GM23248 (cell line): Measurements from ENCODE around the gene HCN3. TPM values are rescaled to one million over a fixed set of nuclear protein-coding genes. Genes with fewer than 3 reads are reported as not detected.
A peak's percentile ranks its signal among the peaks of the same experiment; 100 is the strongest.

Experiments
- DNase-seq: peaks from one replicate; pipeline ENCODE4 v3.0.0-alpha.2; 2015
- H2AFZ ChIP-seq: fragments of 200-600 bp; sonication (generic); 2 replicates; pipeline ENCODE4 v1.6.1; 2016; ENCODE audit warnings: antibody characterized with exemption
- H3F3A ChIP-seq: fragments of 200-600 bp; sonication (generic); 2 replicates; pipeline ENCODE4 v1.6.1; 2016; ENCODE audit warnings: mild to moderate bottlenecking, antibody characterized with exemption, mixed run types; ENCODE audit not compliant: insufficient read depth
- H3K27ac ChIP-seq: fragments of 200-600 bp; sonication (generic); 2 replicates; pipeline ENCODE4 v1.5.1; 2016; ENCODE audit warnings: mild to moderate bottlenecking
- H3K27me3 ChIP-seq: fragments of 200-600 bp; sonication (generic); replicated peaks from 2 replicates; pipeline ENCODE4 v1.6.1; 2016; ENCODE audit warnings: mild to moderate bottlenecking; ENCODE audit not compliant: insufficient read depth
- H3K36me3 ChIP-seq: fragments of 200-600 bp; sonication (generic); 2 replicates; pipeline ENCODE4 v1.6.1; 2016; ENCODE audit warnings: low read depth, mild to moderate bottlenecking
- H3K4me1 ChIP-seq: fragments of 200-600 bp; sonication (generic); 2 replicates; pipeline ENCODE4 v1.6.1; 2016; ENCODE audit warnings: mild to moderate bottlenecking; ENCODE audit not compliant: insufficient read depth
- H3K4me2 ChIP-seq: fragments of 200-600 bp; sonication (generic); one replicate; pipeline ENCODE4 v1.6.1; 2016; ENCODE audit warnings: mild to moderate bottlenecking; ENCODE audit not compliant: unreplicated experiment
- H3K4me3 ChIP-seq: fragments of 200-600 bp; sonication (generic); 2 replicates; pipeline ENCODE4 v1.5.1; 2016; ENCODE audit warnings: mild to moderate bottlenecking
- H3K79me2 ChIP-seq: fragments of 200-600 bp; sonication (generic); 2 replicates; pipeline ENCODE4 v1.6.1; 2016; ENCODE audit warnings: mild to moderate bottlenecking; ENCODE audit not compliant: insufficient read depth
- H3K9ac ChIP-seq: fragments of 200-600 bp; sonication (generic); 2 replicates; pipeline ENCODE4 v1.6.1; 2016; ENCODE audit warnings: mild to moderate bottlenecking
- H3K9me2 ChIP-seq: fragments of 200-600 bp; sonication (generic); 2 replicates; pipeline ENCODE4 v1.6.1; 2016; ENCODE audit warnings: mixed run types, mild to moderate bottlenecking, moderate library complexity; ENCODE audit not compliant: insufficient read depth
- H3K9me3 ChIP-seq: fragments of 200-600 bp; sonication (generic); one replicate; pipeline ENCODE4 v1.6.1; 2017; ENCODE audit warnings: low read depth
- H4K20me1 ChIP-seq: fragments of 200-600 bp; sonication (generic); 2 replicates; pipeline ENCODE4 v1.6.0; 2016; ENCODE audit not compliant: insufficient read depth
- EZH2 ChIP-seq: fragments of 200-600 bp; sonication (generic); IDR thresholded peaks from 2 replicates; pipeline ENCODE4 v1.6.1; 2018; ENCODE audit warnings: antibody characterized with exemption, mild to moderate bottlenecking; ENCODE audit not compliant: insufficient read depth, poor library complexity, severe bottlenecking
- EZH2phosphoT487 ChIP-seq: fragments of 200-600 bp; sonication (generic); IDR thresholded peaks from 2 replicates; pipeline ENCODE4 v1.6.1; 2018; ENCODE audit warnings: antibody characterized with exemption, moderate library complexity, mild to moderate bottlenecking, low read depth; ENCODE audit not compliant: insufficient read depth
- WGBS, 2 experiments: methylation state at CpG; one replicate each; pipeline ENCODE4 v1.1.6; 2015 to 2017; ENCODE audit warnings: low lambda C conversion rate in 2 of 2, low coverage in 1 of 2; ENCODE audit errors: missing lambda C conversion rate in 2 of 2; 5-methylcytosine and 5-hydroxymethylcytosine counted together
- in situ Hi-C: fragments of 300-500 bp; cut with MboI; formaldehyde crosslinking; loops from 2 replicates; pipeline ENCODE4 v1.15.0; 2020
- polyA plus RNA-seq: library from polyadenylated mRNA; unstranded; fragments of >200 nt; fragmentation: Nextera tagmentation; extraction: Ambion mirVana; gene quantifications from 2 replicates; pipeline ENCODE4 v1.2.1, GENCODE V29; 2016
- total RNA-seq: library from RNA; depleted of rRNA; stranded (reverse); fragments of >200 nt; shearing (Covaris generic); gene quantifications from 2 replicates; pipeline ENCODE4 v1.2.3, GENCODE V29; 2014

HCN3 gene
- total and polyA plus RNA-seq, 2 experiments from 2014 or later = 1.4 to 1.6 TPM

GRCh38 chr1:155308493-155309422 is 31.5 kb downstream of the HCN3 start, which contains the start of gene FDPS:
TSS of gene FDPS (plus strand) at chr1:155308866. CDS start at chr1:155309790, 924 bp downstream.
- peak within 1 kb of the TSS; percentile 80 for H2AFZ ChIP-seq
- no peaks in the 10 kb centered on the region for H3K9me3 ChIP-seq
- DNase-seq = peak; percentile 99
- H3K27me3 ChIP-seq = no peaks in the 10 kb centered on the region
- H3F3A ChIP-seq = peaks cover 13% of the 10 kb centered on the region; the same call in 1 of the 2 replicates
- no peaks in the 10 kb centered on the region for H4K20me1 ChIP-seq
- peaks cover 22% of the 10 kb centered on the region for H3K4me1 ChIP-seq
- peak within 1 kb of the TSS; percentile 87 for H3K4me2 ChIP-seq
- in situ Hi-C loops = no loop called here
- H3K79me2 ChIP-seq = peaks cover 30% of the 10 kb centered on the region
- TF ChIP-seq EZH2 = no peak
- no peak for TF ChIP-seq EZH2phosphoT487
- peak within 1 kb of the TSS; percentile 89 for H3K9ac ChIP-seq
- H3K4me3 ChIP-seq = peak within 1 kb of the TSS; percentile 92
- no peaks in the 10 kb centered on the region for H3K9me2 ChIP-seq
- H3K36me3 ChIP-seq = no peaks in the 10 kb centered on the region
- peak within 1 kb of the TSS; percentile 87 for H3K27ac ChIP-seq
- 1 to 2% methylated on average over 51 of the region's 51 CpGs for WGBS, 2 experiments

GRCh38 chr1:155309423-155310021 is 32.3 kb downstream of the HCN3 start:
- WGBS, 2 experiments = 29 to 32% methylated on average over 11 of the region's 11 CpGs
- Histone ChIP-seq H3K36me3 (no peaks in the 10 kb centered on the region), H3K4me1 (peaks cover 22% of the 10 kb centered on the region), H4K20me1 (no peaks in the 10 kb centered on the region), H3K9me2 (no peaks in the 10 kb centered on the region), H3K4me2 (peak overlapping the region; percentile 87), H3K9ac (peak overlapping the region; percentile 89), H2AFZ (peak overlapping the region; percentile 80), H3F3A (peaks cover 13% of the 10 kb centered on the region; the same call in 1 of the 2 replicates), H3K9me3 (no peaks in the 10 kb centered on the region), H3K4me3 (peak overlapping the region; percentile 92), H3K79me2 (peaks cover 30% of the 10 kb centered on the region), H3K27me3 (no peaks in the 10 kb centered on the region), H3K27ac (peak overlapping the region; percentile 87)
- in situ Hi-C loops = no loop called here
- TF ChIP-seq EZH2 = no peak
- TF ChIP-seq EZH2phosphoT487 = no peak
- peak; percentile 31 for DNase-seq

DNA sequence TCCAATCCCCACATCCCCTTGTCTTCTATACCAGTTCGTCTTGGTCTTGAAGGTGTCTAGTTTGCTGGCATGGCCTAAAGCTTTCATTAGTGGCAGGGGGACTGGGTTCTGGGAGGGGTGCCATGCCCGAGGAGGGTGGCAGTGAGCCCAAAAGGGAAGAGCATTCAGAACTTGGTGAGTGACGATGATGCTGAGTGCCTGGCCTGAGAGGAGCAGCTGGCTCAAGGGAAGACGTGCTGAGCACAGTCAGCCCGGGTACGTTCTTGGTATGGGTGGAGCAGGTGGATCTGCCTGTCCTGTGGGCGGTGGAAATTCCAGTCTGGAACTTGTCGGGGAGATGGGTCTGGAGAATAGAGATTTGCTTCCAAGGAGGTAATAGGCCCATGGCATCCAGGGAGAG is 36.0 kb downstream of the HCN3 start:
- H2AFZ ChIP-seq = no peak overlapping the region
- H3K9me2 ChIP-seq = no peaks in the 10 kb centered on the region
- TF ChIP-seq EZH2 (no peak), EZH2phosphoT487 (no peak)
- in situ Hi-C loops = no loop called here
- H4K20me1 ChIP-seq = no peaks in the 10 kb centered on the region
- no peak overlapping the region for H3K4me3 ChIP-seq
- no peak overlapping the region for H3K4me2 ChIP-seq
- DNase-seq = no peak
- H3K9me3 ChIP-seq = no peaks in the 10 kb centered on the region
- H3K36me3 ChIP-seq = no peaks in the 10 kb centered on the region
- H3K4me1 ChIP-seq = peaks cover 9% of the 10 kb centered on the region; the same call in 1 of the 2 replicates
- 0 out of 2 replicates have a peak, but pooled peaks cover under 1% of the 10 kb centered on the region for H3F3A ChIP-seq
- WGBS, 2 experiments = 84 to 85% methylated on average over 8 of the region's 8 CpGs
- peaks cover 30% of the 10 kb centered on the region for H3K79me2 ChIP-seq
- H3K27ac ChIP-seq = no peak overlapping the region
- H3K27me3 ChIP-seq = no peaks in the 10 kb centered on the region
- H3K9ac ChIP-seq = no peak overlapping the region

GRCh38 chr1:155316922-155317321 is 39.7 kb downstream of the HCN3 start:
- H3K79me2 ChIP-seq = peaks cover 8% of the 10 kb centered on the region
- H3K36me3 ChIP-seq = no peaks in the 10 kb centered on the region
- no peaks in the 10 kb centered on the region for H3K9me3 ChIP-seq
- peaks cover 5% of the 10 kb centered on the region; the same call in 1 of the 2 replicates for H3F3A ChIP-seq
- in situ Hi-C loops = no loop called here
- no peaks in the 10 kb centered on the region for H4K20me1 ChIP-seq
- no peak for DNase-seq
- no peak overlapping the region for H3K4me3 ChIP-seq
- no peaks in the 10 kb centered on the region for H3K9me2 ChIP-seq
- no peak for TF ChIP-seq EZH2phosphoT487
- TF ChIP-seq EZH2 = no peak
- H3K9ac ChIP-seq = no peak overlapping the region
- no peak overlapping the region for H3K27ac ChIP-seq
- H3K4me2 ChIP-seq = no peak overlapping the region
- H3K27me3 ChIP-seq = no peaks in the 10 kb centered on the region
- H3K4me1 ChIP-seq = peaks cover 8% of the 10 kb centered on the region
- H2AFZ ChIP-seq = no peak overlapping the region
- WGBS, 2 experiments = 97 to 99% methylated on average over 3 of the region's 3 CpGs
